ENCODE data around the gene FAM221A.
"Not testable (repeated sequence)": the region's sequence is repeated elsewhere in the genome, so short reads cannot be mapped to it uniquely, and the experiment has no call there.

FAM221A gene

GRCh38 chr7:23679898-23680413 is at the start of gene FAM221A:
Gene FAM221A (plus strand): TSS chr7:23680199. CDS start chr7:23680219, 20 bp downstream.
- DNase-seq (ENCODE audit: insufficient read length, low spot score) (peak; percentile 19), FAIRE-seq (no peak)

GRCh38 chr7:23633417-23633816 is 46.6 kb upstream of the FAM221A start:
- FAIRE-seq: no peak

GRCh38 chr7:23645822-23646221 is 34.2 kb upstream of the FAM221A start:
- DNase-seq (ENCODE audit: insufficient read length, low spot score): no peak
- no peak for FAIRE-seq

More at GRCh38 chr7:23633417-23633816, 46.6 kb upstream of the FAM221A start:
- DNase-seq (ENCODE audit: insufficient read length, low spot score): no peak

GRCh38 chr7:23653942-23654341 is 26.1 kb upstream of the FAM221A start:
- DNase-seq (ENCODE audit: insufficient read length, low spot score) (no peak), FAIRE-seq (no peak)

- no peak for DNase-seq (ENCODE audit: insufficient read length, low spot score)
- FAIRE-seq: no peak
These were observed 25.5 kb upstream of the FAM221A start for GRCh38 chr7:23654508-23654907.

- no peak for FAIRE-seq
- DNase-seq (ENCODE audit: insufficient read length, low spot score): no peak
These were observed 24.6 kb upstream of the FAM221A start for GRCh38 chr7:23655433-23655832.

- FAIRE-seq: no peak
- no peak for DNase-seq (ENCODE audit: insufficient read length, low spot score)
These were observed 21.1 kb upstream of the FAM221A start for GRCh38 chr7:23658831-23659427.

GRCh38 chr7:23661385-23661784 is 18.6 kb upstream of the FAM221A start:
- FAIRE-seq (no peak), DNase-seq (ENCODE audit: insufficient read length, low spot score) (no peak)

- FAIRE-seq (no peak), DNase-seq (ENCODE audit: insufficient read length, low spot score) (no peak)
These were observed 17.6 kb upstream of the FAM221A start for GRCh38 chr7:23662124-23662983.

- DNase-seq (ENCODE audit: insufficient read length, low spot score): no peak
- no peak for FAIRE-seq
These were observed 17.1 kb upstream of the FAM221A start for GRCh38 chr7:23662984-23663313.

- no peak for DNase-seq (ENCODE audit: insufficient read length, low spot score)
- FAIRE-seq: no peak
These were observed 15.9 kb upstream of the FAM221A start for GRCh38 chr7:23664122-23664521.

- FAIRE-seq (no peak), DNase-seq (ENCODE audit: insufficient read length, low spot score) (no peak)
These were observed 8.0 kb upstream of the FAM221A start for GRCh38 chr7:23672033-23672432.

- no peak for FAIRE-seq
- no peak for DNase-seq (ENCODE audit: insufficient read length, low spot score)
These were observed 711 bp downstream of the FAM221A start for GRCh38 chr7:23680414-23681405.

- not testable (repeated sequence) for FAIRE-seq; DNase-seq (ENCODE audit: insufficient read length, low spot score)
These were observed 4.0 kb downstream of the FAM221A start for GRCh38 chr7:23684041-23684440.

GRCh38 chr7:23685731-23686130 is 5.7 kb downstream of the FAM221A start:
- DNase-seq (ENCODE audit: insufficient read length, low spot score) (no peak), FAIRE-seq (no peak)

- FAIRE-seq (no peak), DNase-seq (ENCODE audit: insufficient read length, low spot score) (no peak)
These were observed 7.0 kb downstream of the FAM221A start for GRCh38 chr7:23687011-23687410.

GRCh38 chr7:23689165-23689564 is 9.2 kb downstream of the FAM221A start:
- no peak for FAIRE-seq
- DNase-seq (ENCODE audit: insufficient read length, low spot score): no peak

- FAIRE-seq: no peak
- DNase-seq (ENCODE audit: insufficient read length, low spot score): no peak
These were observed 11.3 kb downstream of the FAM221A start for GRCh38 chr7:23691320-23691719.

GRCh38 chr7:23693224-23693623 is 13.2 kb downstream of the FAM221A start:
- DNase-seq (ENCODE audit: insufficient read length, low spot score) (no peak), FAIRE-seq (no peak)

- peak; percentile 96 for FAIRE-seq
These were observed 17.0 kb downstream of the FAM221A start for GRCh38 chr7:23696916-23697441.

GRCh38 chr7:23698822-23699221 is 18.8 kb downstream of the FAM221A start:
- FAIRE-seq (no peak), DNase-seq (ENCODE audit: insufficient read length, low spot score) (no peak)

More at GRCh38 chr7:23696916-23697441, 17.0 kb downstream of the FAM221A start:
- DNase-seq (ENCODE audit: insufficient read length, low spot score): peak; percentile 66
